GM20000 (cell line): ENCODE data around the gene PKIB.

Source experiments
- DNase-seq: peaks from one replicate; pipeline ENCODE4 v3.0.0; 2012; ENCODE audit warnings: low spot score
- TF ChIP-seq, protein P1 (sequence below): IDR thresholded peaks from 2 replicates; pipeline ENCODE4 v1.5.1; 2012; ENCODE audit warnings: mild to moderate bottlenecking, control low read depth; ENCODE audit errors: extremely low read depth, missing control alignments

PKIB gene

DNA sequence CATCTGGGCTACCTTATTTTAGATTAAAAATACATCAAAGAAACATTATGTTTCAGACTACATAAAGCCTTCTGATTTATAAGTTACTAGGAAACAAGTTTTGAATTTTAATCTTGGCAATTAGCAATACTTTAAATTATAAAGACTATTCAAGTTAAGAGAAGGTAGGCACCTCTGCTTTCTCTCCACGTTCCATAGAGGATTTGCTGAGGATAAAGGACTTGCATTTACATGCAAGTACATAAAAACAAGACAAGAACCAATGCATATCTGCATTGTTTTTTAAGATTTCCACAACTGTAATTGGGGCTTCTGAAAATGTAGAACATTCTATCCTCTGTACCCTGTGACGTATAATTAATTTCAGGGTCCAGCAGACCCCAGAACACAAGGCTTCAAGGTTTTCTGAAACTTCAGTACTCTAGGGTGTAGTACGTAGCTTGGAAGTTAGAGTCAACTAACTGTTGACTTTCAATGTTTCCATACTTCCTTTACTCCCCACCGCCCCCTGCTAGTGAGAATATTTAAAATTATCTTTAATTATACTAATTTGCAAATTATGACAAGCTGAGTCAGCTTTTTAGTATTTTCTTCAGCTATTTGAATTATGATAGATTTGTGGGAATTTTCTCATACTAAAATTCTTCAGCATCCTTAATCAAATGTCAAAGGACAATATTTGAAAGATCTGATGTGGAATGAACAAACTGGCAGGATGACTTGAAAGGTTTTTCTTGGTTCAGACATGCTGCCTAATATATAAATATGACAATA lies 82.8 kb downstream of the PKIB start:
- TF ChIP-seq, protein P1, sequence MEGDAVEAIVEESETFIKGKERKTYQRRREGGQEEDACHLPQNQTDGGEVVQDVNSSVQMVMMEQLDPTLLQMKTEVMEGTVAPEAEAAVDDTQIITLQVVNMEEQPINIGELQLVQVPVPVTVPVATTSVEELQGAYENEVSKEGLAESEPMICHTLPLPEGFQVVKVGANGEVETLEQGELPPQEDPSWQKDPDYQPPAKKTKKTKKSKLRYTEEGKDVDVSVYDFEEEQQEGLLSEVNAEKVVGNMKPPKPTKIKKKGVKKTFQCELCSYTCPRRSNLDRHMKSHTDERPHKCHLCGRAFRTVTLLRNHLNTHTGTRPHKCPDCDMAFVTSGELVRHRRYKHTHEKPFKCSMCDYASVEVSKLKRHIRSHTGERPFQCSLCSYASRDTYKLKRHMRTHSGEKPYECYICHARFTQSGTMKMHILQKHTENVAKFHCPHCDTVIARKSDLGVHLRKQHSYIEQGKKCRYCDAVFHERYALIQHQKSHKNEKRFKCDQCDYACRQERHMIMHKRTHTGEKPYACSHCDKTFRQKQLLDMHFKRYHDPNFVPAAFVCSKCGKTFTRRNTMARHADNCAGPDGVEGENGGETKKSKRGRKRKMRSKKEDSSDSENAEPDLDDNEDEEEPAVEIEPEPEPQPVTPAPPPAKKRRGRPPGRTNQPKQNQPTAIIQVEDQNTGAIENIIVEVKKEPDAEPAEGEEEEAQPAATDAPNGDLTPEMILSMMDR = no peak

DNA sequence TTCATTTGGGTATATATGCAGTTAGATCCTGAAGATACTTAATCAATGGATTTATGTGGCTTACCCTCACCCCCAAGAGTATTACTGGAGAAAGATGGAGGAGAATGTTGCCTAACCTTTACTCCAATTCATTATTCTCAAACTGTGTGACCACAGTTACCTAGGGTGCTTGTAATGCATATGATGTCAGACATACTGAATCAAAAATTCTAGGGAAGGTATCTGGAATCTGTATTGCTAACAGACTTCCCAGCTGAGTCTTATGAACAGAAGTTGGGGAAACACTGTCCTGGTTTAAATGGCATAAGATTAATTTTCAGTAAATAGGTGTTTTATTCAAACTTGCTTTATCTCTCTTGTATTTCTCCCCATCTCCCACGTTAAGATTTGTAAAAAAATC lies 83.9 kb downstream of the PKIB start:
- DNase-seq = no peak
- TF ChIP-seq, protein P1 = no peak

More for the DNA sequence above, 82.8 kb downstream of the PKIB start:
- DNase-seq = no peak

DNA sequence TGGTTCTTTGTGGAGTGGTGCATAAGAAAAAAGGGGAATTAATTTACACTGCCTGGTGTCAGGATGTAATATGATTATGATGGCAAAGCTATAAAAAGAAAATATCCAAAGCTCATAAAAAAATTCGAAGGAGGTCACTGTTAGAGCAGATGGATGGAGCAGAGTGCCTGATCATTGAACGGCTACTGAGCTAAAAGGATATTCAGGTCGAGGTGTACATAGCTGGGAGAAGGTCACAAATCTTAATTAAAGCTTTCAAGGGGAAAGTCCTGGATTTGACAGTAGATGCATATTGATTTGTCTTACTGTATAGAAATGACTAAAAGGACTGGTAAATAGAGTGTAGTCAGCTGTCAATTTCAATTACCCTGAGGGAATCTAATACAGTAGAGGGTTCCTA lies 84.4 kb downstream of the PKIB start:
- TF ChIP-seq, protein P1 = no peak
- no peak for DNase-seq

DNA sequence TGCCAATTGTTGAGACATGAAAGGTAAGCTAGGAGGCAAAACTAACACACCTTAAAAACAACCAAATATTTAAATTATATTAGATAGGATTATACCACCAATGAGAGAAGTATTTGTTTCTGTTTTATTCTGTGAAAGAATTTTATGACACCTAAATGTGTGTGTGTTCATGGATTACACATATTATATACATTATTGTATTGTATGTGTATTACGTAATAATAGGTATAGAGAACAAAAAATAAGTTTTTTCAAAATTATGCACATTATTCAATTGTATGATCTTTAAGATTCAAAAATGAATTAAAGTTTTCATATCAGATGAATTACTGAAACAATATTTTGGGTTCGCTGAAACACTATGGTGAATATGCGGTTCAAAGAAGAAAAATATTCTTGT lies 85.0 kb downstream of the PKIB start:
- no peak for DNase-seq
- TF ChIP-seq, protein P1 = no peak

DNA sequence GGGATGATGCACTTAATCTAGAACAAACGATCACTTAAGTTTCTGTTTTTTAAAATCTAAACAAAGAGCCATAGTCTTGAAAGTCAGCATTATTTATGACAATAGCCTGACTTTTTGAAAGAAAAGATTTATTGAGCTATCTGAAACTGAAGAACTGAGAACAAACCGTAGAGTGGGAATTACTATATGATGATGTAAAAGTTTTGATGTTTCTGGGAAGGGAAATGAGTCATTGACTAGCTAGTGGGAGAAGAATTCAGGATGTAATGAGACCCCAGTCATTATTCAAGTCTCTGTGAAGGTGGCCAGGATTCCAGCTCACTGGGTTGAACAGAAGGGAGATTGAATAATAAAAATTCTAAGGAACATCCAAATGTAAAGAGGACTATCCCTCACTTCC lies 85.9 kb downstream of the PKIB start:
- TF ChIP-seq, protein P1 = no peak
- no peak for DNase-seq

DNA sequence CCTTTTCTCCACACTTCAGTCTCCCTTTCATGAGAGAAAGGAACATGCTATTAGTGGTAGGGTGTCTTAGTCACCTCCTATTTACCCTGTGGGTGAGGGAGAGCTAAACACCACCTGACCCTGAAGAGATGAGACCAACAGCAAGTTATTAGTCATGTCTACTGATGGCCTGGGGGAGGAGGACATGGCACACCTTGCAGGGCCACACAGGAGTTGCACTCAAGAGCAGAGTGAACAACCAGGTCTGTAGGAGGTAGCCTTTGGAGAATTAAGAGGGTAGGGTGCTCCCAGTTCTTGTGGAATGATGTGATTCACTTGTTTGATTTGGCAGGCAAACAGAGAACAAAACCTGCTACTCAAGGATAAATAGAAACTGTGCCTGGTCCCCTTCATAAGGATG lies 86.6 kb downstream of the PKIB start:
- TF ChIP-seq, protein P1 = no peak
- no peak for DNase-seq

DNA sequence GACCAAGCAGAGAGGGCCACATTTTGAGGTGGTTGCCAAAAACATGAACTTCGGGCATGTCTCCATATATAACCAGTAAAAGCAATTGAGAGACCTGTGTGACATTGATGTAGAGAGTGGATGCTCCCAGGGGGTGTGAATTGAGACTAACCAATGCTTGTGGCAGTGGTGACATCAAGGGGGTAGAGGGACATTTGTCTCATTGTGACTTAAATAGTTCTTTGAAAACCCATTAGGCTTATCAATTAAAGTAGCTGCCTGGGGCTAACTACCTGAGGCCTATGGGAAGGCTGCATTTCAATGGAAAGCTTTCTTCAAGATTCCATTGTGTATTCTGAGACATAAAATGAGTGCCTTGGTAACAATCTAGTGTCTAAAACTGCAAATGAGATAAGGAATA lies 87.3 kb downstream of the PKIB start:
- TF ChIP-seq, protein P1 = no peak
- DNase-seq = no peak
